HPDE6-E6E7 (cell line): ENCODE measurements around the gene PPP2R3B.
"Not testable (repeated sequence)": the region's sequence is repeated elsewhere in the genome, so short reads cannot be mapped to it uniquely, and the experiment has no call there.

Source experiments
- DNase-seq: peaks from one replicate; pipeline ENCODE4 v3.0.0; 2011; ENCODE audit warnings: missing footprints; ENCODE audit errors: extremely low spot score

Gene PPP2R3B

GRCh38 chrX:338836-339400, 47.8 kb downstream of the PPP2R3B start:
- DNase-seq: no peak

- no peak for DNase-seq
Measured at GRCh38 chrX:338281-338835, 48.3 kb downstream of the PPP2R3B start.

GRCh38 chrX:337331-337831, 49.3 kb downstream of the PPP2R3B start:
- DNase-seq: no peak

GRCh38 chrX:336227-336626, 50.5 kb downstream of the PPP2R3B start:
- DNase-seq: no peak

- DNase-seq: no peak
Measured at GRCh38 chrX:335758-336155, 51.0 kb downstream of the PPP2R3B start.

DNA sequence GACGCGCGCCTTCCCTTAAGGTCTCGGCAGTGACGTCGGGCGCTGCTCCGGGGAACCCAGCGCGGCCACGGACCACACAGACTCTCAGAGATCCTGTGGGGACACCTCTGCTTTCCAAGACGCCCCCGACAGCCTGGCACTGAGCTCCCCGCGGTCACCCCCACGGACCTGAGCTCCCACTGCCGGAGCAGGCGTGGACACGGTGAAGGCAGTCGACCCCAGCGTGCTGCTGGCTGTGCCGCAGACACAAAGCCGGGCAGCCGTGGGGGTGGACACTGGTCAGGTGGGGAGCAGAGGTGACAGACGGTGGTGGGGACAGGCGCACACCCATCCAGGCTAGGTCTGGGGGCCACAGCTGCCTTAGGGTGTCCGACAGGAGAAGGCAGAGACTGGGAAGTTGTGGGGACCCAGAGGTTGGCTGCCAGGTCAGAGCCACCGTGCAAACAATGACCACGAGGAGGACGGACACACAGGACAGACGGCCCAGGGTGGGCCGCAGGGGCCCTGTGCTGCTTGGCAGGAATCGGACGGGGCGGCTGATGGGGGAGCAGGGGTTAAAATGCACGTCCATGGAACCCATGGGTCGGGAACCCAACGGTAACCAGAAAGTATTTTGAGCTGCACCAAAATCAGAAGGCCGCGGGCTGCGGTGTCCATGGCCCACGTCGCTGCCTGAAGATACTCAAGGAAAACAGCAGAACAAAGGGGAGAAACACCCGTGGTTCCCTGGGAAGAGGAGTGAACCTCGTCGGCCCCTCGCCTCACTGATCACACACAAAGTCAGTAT, 51.5 kb downstream of the PPP2R3B start:
- no peak for DNase-seq

- no peak for DNase-seq
Measured at GRCh38 chrX:334331-334891, 52.3 kb downstream of the PPP2R3B start.

DNA sequence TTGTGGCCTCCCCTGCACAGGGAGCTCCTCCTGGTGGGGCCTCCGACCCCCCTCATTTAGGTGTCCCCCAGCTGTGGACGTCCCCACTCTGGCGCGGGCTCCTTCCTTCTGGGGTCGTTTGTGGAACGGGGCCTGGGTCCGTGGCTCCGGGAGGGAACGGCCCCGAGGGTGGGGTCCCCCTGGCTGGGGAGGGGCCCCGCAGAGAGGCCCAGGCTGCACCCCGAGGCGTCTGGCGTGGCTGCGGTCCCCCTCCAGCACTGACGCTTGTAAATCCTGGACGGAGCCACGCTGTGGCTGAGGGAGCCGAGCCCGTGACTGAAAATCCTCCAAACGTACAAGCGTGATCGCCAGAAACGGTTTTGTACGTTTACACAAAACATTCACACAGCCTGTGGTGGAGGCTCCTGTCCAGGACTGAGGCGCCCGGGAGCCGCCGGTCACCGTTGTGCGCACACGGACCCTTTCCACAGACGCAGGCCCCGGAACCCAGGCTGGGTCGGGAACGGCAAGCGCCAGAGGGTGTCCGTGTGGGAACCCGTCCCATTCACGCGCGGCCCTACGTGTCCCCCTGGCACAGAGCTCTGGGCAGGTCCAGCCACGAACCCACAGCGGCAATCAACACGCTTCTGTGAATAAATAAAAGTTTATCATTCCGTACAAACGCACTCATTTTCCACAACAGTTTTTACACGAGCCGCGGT, 52.9 kb downstream of the PPP2R3B start:
- no peak for DNase-seq

- no peak for DNase-seq
Measured at GRCh38 chrX:332916-333610, 53.6 kb downstream of the PPP2R3B start.

DNA sequence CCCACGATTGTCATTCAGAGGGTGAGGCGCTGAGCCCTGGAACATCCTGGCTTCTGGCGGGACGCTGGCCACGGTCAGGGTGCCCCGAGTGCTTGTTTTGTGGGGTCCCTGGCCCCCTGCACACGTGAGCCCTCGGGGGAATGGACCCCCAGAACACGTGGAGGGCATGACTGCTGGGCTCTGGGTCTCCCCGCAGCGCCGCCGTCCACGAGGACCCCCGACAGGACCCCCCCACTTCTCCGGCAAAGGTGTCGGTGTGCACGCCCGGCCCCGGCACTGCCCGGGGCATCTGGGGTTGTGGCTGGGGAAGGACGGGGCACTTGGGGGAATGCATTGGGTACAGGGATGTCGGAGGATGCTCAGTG, 54.2 kb downstream of the PPP2R3B start:
- DNase-seq: no peak

- DNase-seq: no peak
Measured at GRCh38 chrX:331825-332495, 54.7 kb downstream of the PPP2R3B start.

DNA sequence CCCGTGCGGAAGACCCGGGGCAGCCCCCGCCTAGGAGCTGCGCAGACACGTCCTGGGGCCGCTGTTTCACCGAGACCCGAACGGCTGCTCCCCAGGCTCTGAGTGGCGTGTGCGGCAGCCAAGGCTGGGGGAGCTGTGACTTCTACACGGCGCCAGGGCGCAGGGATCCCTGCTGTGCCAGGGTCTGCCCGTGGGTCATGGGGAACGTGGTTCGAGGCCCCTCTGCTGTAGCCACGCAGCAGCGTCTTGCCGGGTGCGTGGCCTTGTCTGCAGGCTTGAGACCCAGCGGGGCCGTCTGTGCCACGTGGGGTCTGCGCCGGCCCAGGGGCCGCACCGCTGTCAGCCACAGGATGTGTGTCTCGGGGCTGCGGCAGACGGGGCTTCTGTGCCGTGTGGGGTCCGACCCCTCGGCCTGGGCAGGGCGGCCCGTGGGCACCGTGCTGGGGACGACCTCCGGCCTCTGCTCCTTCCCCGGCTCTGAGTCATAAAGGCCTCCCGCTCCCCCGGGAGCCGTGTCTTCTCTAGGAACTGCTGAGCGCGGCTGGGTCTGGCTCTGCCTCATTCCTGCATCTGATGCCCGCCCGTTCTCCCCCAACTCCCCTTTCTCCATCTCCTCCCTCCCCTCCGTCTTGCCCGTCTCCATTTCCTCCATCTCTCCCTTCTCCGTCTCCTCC, 55.4 kb downstream of the PPP2R3B start:
- no peak for DNase-seq

DNA sequence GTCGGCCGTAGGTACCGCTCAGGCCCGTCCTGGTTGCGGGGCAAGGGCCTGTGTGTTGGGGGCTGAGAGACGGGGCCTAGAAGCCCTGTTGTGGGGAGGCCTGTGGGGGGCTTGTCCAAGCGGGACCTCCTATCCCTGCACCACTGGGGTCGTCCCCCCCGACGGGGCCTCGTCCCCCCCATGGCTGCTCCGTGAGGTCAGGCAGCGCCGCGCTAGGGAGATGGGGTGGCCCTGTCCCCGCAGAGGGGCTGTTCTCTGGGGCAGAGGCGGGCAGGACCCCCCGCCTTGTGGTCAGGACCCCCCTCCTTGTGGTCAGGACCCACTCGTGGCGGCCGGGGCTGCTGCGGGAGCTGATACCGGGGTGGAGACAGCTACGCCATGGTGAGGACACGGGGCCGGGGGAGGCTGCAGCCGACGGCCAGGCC, 56.0 kb downstream of the PPP2R3B start:
- DNase-seq: no peak

- not testable (repeated sequence) for DNase-seq
Measured at GRCh38 chrX:330141-330725, 56.5 kb downstream of the PPP2R3B start.

- no peak for DNase-seq
Measured at GRCh38 chrX:329291-329910, 57.3 kb downstream of the PPP2R3B start.

DNA sequence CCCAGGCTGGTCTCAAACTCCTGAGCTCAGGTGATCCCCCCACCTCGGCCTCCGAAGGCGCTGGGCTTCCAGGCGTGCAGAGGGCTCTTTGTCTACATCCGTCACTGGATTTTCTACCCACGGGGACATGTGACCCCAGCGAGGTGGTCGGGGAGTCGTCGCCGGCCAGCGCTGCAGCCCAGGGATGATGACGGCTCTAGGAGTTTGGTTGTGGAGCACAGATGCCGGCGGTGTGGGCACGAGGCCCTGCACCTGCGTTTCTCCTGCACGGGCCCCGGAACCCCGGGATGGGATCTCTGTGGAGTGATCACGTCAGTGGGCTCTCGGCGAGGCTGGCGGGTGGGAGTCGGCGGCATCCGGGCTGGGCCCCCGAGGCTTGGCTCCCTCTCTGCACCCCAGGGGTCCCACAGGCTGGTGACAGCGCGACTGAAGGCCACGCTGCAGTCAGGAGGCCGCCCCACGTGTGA, 59.0 kb downstream of the PPP2R3B start:
- no peak for DNase-seq

DNA sequence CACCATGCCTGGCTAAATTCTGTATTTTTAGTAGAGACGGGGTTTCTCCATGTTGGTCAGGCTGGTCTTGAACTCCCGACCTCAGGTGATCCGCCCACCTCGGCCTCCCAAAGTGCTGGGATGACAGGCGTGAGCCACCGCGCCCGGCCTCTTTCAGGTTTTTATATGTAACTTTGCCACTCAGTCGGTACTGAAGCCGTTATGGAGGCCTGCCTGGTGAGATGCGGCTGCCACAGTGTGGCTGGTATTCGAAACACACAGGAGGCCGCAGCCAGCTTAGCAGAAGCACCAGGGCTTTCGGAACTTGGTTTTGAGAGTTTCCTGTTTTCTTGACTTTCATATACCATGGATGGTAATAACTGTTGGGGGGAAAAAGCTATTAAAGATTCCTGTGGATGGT, 62.0 kb downstream of the PPP2R3B start:
- DNase-seq: not testable (repeated sequence)

- DNase-seq: no peak
Measured at GRCh38 chrX:323721-324628, 62.7 kb downstream of the PPP2R3B start.
